ENCODE measurements around the gene ZNF576.
"Not testable (repeated sequence)": the region's sequence is repeated elsewhere in the genome, so short reads cannot be mapped to it uniquely, and the experiment has no call there.

The ZNF576 gene

DNA sequence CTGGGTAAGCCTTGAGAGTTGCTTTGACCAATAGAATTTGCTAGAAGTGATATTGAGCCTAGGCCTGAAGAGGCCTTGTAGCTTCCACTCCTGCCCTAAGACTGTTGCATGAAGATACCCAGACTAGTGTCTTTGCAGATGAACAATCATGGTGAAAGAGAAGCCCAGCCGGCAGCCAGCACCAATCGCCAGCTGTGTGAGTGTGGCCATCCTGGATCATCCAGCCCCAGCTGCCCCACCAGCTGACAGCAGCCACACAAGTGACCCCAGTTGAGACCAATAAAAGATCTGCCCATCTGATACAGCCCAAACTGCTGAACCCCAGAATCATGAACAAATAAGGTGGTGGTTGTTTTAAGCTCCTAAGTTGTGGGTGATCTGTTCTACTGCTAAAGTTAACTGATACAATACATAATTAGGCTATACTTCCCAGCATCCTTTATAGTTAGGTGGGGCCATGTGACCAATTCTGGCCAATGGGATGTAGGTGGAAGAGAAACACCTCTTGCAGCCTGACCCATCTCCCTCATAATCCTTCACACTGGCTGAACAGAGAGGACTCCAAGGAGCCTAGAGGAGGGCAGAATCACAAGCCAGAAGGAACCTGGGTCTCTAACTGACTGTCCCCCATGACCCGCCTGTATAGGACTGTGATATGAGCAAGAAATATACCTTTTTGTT is 32.4 kb downstream of the ZNF576 start:
- no peak for DNase-seq

- no peak for DNase-seq
Observed at GRCh38 chr19:43631491-43631890, 35.1 kb downstream of the ZNF576 start.

DNA sequence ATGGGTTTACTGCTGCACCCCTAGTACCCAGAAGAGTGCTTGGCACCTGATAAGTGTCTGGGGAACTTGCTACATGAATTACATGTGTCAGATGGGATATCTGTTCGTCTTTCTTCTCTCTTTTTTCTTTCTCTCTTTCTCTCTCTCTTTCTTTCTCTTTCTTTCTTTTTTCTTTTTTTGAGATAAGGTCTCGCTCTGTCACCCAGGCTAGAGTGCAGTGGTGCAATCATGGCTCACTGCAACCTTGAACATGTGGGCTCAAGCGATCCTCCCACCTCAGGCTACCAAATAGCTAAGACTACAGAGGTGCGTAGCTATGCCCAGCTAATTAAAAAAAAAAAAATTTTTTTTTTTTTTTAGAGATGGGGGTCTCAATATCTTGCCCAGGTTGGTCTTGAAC is 37.1 kb downstream of the ZNF576 start:
- DNase-seq, result no peak

- DNase-seq, result no peak
Observed at GRCh38 chr19:43634068-43634467, 37.7 kb downstream of the ZNF576 start.

DNA sequence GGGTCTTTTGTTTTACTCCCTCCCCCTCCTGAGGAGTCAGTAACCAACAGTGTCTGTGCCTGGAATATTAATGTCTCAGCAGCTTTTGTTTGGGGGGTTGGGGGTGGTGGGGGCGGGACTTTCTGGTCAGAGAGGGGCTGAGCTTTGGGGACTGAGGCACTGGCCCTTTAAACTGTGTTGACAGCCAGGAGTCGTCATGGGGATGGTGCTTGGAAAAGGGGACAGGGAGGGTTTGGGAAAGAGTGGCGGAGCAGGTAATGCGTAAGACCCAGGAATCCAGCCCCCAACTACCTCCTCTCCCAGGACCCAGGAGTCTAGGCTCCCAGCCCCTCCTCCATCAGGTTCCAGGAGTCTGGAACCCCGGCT is 38.1 kb downstream of the ZNF576 start:
- no peak for DNase-seq

DNA sequence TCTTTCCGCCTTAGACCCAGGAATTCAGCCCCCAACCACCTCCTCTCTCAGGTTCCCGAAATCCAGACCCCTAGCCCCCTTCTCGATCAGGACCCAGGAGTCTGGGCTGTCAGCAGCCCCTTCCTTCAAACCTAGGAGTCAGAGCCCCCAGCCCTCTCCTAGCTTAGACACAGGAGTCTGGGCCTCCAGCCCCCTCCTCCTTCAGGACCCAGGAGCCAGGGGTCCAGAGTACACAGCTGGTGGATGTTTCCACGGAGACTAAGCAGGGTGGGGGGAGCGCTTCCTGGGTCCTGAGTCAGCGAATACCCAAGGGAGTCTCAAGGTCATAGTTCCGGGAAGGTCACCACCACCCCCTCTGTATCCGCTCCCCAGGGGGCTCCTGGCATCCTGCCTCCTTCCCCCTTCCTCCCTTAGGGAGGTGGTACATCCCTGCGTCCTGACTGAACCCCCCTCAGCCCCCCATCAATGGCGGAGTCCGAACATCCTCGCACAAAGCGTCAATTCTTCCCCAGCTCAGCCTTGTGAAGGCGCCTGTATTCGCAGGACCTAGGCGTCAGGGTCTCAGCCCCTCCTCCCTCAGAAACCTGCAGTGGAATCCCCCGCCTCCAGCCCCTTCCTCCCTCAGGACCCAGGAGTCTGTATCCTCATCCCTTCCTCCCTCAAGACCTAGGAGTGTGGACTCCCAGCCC is 38.6 kb downstream of the ZNF576 start:
- DNase-seq, result peak; percentile 2

GRCh38 chr19:43635561-43635940 is 39.2 kb downstream of the ZNF576 start:
- DNase-seq, result not testable (repeated sequence)

- DNase-seq, result no peak
Observed at GRCh38 chr19:43636121-43636683, 39.8 kb downstream of the ZNF576 start.

DNA sequence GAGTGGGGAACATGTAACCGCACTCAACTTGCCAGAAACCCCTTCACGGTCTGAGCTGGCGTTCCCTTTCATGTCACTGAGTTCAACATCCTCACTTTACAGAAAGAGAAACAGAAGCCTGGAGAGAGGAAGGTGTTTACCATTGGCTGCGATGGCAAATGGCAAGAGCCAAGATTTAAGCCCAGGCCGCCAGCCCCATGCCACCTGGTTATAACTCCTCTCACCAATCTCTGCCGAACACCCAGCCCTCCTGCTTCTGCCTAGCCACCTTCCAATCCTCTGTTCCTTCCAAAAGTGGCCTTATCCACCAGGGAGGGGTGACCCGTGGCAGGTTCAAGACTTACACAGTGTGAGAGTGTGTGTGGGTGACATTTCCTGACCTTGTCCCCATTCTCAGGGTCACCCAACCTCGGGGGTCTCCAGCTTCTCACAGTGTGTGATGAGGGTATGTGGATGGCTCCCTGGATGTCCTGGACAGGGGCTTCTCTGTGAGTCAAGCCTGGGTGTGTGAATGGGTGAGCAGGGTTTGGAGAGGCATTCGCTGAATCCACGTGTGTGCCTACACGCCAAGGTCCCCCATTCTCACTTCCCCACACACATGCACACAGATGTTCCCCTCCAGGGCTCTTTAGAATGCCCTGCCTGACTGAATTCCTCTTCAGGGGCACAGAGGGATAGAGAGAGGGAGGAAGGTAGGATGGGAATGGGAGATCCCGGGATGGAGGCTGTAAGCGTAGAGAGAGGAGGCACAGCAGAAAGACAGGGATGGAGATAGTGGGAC is 42.0 kb downstream of the ZNF576 start:
- no peak for DNase-seq

DNA sequence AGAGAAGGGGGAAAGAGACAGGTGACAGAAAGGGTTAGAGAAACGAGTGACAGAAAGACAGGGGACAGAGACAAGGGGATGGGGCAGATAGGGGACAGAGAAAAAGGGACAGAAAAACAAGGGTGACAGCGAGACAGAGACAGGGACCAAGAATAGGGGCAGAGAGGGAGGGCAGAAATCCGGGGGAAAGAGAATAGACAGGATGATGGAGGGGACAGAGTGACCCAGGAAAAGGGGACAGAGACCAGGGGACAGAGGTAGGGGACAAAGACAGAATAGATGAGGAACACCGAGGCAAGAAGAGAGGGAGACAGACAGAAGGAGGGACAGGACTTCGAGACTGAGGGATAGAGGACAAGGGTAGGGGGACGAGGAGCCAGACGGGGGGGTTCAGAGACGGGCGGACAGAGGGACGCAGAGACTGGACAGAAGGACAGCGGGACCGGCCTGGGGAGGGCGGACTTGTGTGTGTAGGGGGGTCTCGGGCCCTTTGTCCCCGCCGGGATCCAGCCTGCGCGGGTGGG is 42.7 kb downstream of the ZNF576 start:
- DNase-seq, result no peak

DNA sequence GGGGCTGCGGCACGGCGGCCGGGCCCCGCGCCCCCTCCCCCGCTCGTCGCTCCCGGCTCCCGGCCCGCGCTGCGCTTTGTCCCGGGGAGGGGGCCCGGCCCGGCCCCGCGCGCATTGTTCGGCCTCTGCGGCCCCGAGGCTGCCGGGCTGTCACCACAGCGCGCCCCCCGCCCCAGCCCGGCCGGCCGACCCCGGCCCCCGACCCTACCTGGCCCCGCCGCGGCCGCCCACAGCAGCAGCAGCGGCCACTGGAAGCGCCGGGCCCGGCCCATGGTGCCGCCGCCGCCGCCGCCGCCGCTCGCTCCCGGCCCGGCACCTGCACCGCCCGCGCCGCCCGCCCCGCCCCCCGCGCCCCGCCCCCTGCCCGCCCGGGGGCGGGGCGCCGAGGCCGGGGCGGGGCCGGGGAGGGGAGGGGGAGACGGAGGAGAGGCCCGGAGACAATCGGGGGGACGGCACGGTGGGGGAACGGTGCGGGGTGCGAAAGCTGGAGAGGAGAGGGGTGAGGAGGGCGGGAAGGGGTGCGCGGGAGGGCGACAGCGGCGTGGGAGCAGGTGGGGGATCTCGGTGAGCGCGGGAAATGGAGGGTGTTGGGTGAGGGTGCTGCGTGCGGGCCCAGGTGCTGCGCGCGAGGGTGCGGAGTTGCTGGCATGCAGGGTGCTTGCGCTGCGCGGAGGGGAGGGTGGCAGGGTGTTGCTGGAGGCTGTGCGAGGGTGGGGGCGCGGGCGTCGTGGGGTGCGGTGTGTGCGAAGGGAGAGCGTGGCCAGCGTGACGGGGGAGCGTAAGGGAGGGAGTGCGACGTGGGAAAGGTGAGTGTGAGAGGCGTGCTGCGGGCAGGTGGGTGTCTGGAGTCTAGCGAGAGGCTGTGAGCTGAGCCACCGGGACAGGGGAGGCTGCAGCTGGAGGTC is 43.4 kb downstream of the ZNF576 start, which contains the start of gene CADM4:
Gene CADM4, minus strand, starts transcription at position 332 of the 905 bp plus-strand sequence. Its CDS starts 60 bp downstream, at position 272.
- peak; percentile 42 for DNase-seq

DNA sequence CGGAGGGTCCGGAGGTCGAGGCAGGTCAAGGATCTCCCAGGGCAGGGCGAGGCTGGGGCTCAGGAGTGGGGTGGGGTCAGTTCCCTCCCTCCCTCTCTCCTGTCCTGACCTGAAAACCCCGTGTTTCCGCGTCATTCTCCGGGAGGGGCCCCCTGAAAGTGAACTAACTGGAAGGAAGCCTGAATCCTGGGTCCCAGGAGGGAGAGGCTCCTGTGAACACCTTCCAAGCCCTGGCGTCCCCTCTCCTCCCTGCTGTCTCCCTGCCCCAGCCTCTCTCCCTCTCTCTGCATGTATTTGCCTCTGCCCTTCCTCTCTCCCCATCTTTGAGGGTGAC is 44.0 kb downstream of the ZNF576 start:
- DNase-seq, result no peak

- no peak for DNase-seq
Observed at GRCh38 chr19:43641333-43641732, 44.9 kb downstream of the ZNF576 start.

DNA sequence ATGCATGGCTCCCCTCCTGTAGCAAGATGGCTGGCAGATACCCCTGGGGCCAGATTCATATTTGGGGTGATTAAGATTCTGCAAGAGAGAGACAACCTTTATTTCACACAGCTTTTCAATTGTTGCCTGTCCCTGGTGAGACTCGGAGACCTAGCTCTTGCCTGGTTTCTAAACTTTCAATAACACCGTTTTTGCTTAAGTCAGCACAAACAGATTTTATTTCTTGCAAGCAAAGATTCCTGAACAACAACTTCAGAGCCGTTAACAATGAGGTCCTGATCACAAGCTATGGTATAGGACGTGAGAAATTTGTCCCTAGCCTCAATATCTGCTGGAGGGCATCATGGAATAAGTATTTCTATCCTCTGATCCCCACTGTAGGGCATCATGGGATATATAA is 46.1 kb downstream of the ZNF576 start:
- DNase-seq, result no peak

- no peak for DNase-seq
Observed at GRCh38 chr19:43643326-43643725, 46.9 kb downstream of the ZNF576 start.

DNA sequence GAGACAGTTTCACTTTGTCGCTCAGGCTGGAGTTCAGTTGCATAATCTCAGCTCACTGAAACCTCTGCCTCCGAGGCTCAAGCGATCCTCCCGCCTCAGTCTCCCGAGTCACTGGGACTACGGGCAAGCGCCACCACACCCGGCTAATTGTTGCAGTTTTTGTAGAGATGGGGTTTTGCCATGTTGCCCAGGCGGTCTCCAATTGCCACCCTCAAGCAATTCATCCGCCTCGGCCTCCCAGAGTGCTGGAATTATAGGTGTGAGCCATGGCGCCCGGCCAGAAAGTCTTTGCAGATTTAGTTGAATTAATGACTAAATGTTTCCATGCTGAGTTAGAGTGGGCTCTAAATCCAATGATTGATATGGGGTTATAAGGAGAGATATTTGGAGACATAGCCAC is 47.8 kb downstream of the ZNF576 start:
- DNase-seq, result no peak

DNA sequence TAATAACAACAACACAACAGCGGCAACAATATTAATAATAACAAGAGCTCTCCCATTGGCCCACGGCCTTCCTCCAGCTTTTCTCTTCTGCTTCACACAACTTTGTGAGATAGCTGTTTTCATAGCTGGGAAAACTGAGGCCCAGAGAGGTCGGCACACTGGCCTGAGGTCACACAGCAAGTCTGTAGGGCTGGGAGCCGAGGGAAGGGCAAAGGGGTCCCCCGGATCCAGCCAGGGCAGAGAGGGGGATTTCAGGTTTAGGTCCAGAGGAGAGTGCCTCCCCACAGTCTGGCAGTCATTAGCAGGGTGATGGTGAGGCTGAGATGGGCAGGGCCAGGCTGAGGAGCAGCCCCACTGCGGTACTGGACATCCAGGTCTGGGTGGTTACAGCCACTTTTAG is 52.2 kb downstream of the ZNF576 start:
- DNase-seq, result no peak

DNA sequence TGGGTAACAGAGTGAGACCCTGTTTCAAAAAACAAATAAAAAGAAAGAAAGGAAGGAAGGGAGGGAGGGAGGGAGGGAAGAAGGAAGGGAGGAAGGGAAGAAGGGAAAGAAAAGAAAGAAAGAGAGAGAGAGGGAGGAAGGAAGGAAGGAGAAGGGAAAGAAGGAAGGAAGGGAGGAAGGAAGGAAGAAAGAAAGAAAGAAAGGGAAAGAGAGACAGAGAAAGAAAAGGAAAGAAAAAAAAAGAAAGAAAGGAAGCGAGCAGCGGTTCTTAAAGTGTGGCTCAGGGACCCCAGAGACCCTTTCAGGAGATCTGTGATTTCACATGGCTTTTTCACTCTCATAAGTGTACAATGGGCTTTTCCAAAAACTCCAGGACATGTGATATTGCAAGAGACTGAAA is 53.1 kb downstream of the ZNF576 start:
- no peak for DNase-seq

DNA sequence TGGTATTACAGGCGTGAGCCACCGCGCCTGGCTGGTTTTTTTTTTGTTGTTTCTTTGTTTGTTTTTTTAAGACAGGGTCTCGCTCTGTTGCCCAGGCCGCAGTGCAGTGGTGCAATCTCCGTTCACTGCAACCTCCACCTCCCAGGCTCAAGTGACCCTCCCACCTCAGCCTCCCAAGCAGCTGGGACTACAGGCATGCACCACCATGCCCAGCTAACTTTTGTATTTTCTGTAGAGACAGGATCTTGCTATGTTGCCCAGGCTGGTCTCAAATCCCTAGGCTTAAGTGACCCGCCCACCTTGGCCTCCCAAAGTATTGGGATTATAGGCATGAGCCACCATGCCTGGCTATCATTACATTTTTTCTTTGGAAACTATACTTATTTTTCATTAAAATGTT is 53.9 kb downstream of the ZNF576 start:
- DNase-seq, result not testable (repeated sequence)
